IMR-90 (cell line): ENCODE measurements around the gene KCNS1.

Source experiments
- ELK1 ChIP-seq: fragments of 150-350 bp; IDR thresholded peaks from 2 replicates; pipeline ENCODE4 v1.6.1; 2016; ENCODE audit warnings: low read depth, mild to moderate bottlenecking, low read length, moderate library complexity, borderline replicate concordance
- MAFK ChIP-seq: IDR thresholded peaks from 2 replicates; pipeline ENCODE4 v1.6.1; 2012; ENCODE audit warnings: low read depth, low read length, improper control_type of control experiment

DNA sequence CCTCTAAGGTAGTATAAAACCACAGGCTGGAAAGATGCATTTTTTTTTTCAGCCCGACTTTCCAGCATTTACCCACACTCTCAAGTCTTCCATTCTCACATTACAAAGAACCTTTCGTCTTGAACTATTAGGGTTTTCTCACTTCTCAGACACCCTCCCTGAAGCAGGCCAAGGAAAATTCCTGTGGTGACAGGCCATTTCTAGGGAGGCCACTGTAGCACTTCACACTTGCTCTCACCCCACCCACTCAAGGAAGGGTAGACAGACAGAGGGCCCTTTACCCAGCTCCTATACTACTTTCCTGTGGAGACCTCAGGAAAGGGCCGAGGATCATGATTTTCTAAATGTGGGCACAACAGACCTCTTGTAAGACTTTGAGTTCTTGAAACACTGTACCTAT is 27.7 kb downstream of the KCNS1 start:
- TF ChIP-seq ELK1 (no peak), MAFK (no peak)
